Measurements from ENCODE around the gene IRF3. TPM values are rescaled to one million over a fixed set of nuclear protein-coding genes. Genes with fewer than 3 reads are reported as not detected.

The IRF3 gene
- total and polyA plus RNA-seq, 7 donors, result 10.3 to 26.5 (median 18.2) TPM

DNA sequence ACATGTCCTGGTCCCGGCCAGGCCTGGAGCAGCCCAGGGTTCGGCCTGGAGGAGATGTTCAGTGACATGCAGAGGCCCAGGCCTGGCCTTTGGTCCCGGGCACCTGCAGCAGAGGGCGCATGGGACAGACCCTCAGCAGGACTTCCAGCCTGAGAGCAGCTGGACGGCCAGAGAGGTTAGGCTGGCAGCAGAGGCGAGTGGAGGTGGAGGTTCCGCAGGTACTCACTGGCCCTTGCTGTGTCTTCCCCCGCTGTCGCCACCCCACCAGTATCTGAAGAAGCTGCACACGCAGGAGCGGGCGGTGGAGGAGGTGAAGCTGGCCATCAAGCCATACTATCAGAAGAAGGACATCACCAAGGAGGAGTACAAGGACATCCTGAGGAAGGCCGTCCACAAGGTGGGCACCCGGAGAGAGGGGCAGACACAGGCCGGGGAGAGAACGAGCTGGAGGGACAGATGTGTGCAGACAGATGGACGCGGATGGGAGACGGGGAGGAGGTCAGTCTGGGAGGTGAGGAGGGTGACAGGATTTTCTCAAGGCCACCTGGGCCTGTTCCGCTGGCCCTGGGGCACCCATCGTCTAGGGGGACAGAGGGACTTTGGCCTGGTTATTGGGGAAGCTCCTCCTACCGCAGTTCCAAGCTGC, 8.0 kb downstream of the IRF3 start:
- Histone ChIP-seq H3K27me3 (ENCODE audit: insufficient read depth in 3 of 3, low read length in 2 of 3) (no peaks in the 10 kb centered on the region), H3K4me3 (no peak overlapping the region), H3K9me3 (no peaks in the 10 kb centered on the region), H3K4me1 (no peaks in the 10 kb centered on the region), H3K27ac (no peak overlapping the region), H3K36me3 (ENCODE audit: insufficient read depth in 1 of 2, low read depth in 1 of 2) (peaks cover 9 to 98% of the 10 kb centered on the region in 2 donors)
- WGBS, 3 donors, result 88 to 91% (median 88%) methylated on average over 22 of the region's 22 CpGs
- DNase-seq (no peak), ATAC-seq (no peak)
- TF ChIP-seq, protein P1, sequence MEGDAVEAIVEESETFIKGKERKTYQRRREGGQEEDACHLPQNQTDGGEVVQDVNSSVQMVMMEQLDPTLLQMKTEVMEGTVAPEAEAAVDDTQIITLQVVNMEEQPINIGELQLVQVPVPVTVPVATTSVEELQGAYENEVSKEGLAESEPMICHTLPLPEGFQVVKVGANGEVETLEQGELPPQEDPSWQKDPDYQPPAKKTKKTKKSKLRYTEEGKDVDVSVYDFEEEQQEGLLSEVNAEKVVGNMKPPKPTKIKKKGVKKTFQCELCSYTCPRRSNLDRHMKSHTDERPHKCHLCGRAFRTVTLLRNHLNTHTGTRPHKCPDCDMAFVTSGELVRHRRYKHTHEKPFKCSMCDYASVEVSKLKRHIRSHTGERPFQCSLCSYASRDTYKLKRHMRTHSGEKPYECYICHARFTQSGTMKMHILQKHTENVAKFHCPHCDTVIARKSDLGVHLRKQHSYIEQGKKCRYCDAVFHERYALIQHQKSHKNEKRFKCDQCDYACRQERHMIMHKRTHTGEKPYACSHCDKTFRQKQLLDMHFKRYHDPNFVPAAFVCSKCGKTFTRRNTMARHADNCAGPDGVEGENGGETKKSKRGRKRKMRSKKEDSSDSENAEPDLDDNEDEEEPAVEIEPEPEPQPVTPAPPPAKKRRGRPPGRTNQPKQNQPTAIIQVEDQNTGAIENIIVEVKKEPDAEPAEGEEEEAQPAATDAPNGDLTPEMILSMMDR (IDR thresholded peaks at IDR 0.05), result no peak
- intact Hi-C loops (cut with DNase I), result no loop called here

DNA sequence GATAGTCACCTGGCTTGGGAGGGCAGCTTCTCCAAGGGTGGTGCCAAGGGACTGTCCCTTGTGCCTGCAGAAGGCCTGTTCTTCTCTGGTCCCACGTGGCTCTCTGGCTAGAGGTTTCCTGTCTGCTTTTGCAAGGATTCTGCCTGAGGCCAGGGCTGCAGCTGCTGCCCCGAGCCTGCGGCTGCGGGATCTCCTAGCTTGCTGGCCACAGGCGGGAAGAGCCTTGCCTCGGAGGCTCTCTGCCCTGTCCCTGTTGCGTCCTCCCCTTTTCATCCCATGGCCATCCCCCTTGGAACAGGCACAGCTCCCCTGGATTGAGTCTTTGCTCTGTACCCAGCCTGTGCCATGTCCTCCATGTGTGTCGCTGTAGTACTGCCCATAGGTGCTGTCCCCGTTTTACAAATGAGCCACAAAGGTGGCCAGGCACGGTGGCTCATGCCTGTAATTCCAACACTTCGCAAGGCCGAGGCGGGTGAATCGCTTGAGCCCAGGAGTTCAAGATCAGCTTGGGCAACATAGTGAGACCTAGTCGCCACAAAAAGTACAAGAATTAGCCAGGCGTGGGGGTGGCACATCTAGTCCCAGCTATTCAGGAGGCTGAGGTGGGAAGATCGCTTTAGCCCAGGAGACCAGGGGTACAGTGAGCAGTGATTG, 9.1 kb downstream of the IRF3 start:
- ATAC-seq, result no peak
- intact Hi-C loops (cut with DNase I), result no loop called here
- Histone ChIP-seq H3K4me3 (no peak overlapping the region), H3K27me3 (ENCODE audit: insufficient read depth in 3 of 3, low read length in 2 of 3) (no peaks in the 10 kb centered on the region), H3K27ac (no peak overlapping the region), H3K9me3 (no peaks in the 10 kb centered on the region), H3K4me1 (no peaks in the 10 kb centered on the region), H3K36me3 (ENCODE audit: insufficient read depth in 1 of 2, low read depth in 1 of 2) (peaks cover 9 to 93% of the 10 kb centered on the region in 2 donors)
- DNase-seq, result no peak
- 87 to 91% (median 89%) methylated on average over 17 of the region's 17 CpGs for WGBS, 3 donors
- TF ChIP-seq, protein P1 (IDR thresholded peaks at IDR 0.05), result no peak

DNA sequence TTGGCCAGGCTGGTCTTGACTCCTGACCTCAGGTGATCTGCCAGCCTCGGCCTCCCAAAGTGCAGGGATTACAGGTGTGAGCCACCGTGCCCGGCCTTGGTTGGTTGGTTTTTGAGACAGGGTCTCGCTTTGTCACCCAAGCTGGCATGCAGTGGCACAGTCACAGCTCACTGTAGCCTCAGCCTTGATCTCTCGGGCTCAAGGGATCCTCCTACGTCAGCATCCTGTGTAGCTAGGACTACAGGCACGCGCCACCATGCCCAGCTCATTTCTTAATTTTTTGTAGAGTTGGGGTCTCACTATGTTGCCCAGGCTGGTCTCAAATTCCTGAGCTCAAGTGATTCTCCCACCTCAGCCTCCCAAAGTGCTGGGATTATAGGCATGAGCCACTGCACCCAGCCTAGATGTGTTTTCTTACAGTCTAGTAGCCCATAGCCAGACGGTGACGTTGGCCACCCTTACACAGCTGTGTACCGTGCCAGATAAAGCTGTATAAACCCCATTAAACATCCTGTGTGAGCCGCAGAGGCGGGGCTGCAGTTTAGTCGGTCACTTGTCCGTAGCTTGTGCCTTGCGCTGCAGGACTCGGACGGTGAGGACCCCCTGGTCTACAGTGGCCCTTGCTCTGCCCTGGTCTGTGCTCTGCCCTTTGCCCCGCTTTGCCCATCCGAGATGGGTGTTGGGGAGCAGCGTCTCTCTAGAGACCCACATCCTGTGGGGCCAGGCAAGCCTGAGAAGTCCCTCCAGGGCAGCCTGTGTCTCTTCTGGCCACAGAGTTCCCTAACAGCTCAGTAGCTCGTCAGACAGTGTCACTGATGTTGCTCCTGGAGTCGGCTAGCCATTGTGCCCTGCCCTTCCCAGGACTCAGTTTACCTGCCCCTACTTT, 9.8 kb downstream of the IRF3 start:
- Histone ChIP-seq H3K9me3 (no peaks in the 10 kb centered on the region), H3K36me3 (ENCODE audit: insufficient read depth in 1 of 2, low read depth in 1 of 2) (peaks cover 9 to 91% of the 10 kb centered on the region in 2 donors), H3K27ac (no peak overlapping the region), H3K4me3 (no peak overlapping the region), H3K4me1 (no peaks in the 10 kb centered on the region), H3K27me3 (ENCODE audit: insufficient read depth in 3 of 3, low read length in 2 of 3) (no peaks in the 10 kb centered on the region)
- WGBS, 3 donors, result 87% methylated on average over 23 of the region's 23 CpGs
- no peak for ATAC-seq
- TF ChIP-seq, protein P1 (IDR thresholded peaks at IDR 0.05), result no peak
- no peak for DNase-seq
- intact Hi-C loops (cut with DNase I), result no loop called here

DNA sequence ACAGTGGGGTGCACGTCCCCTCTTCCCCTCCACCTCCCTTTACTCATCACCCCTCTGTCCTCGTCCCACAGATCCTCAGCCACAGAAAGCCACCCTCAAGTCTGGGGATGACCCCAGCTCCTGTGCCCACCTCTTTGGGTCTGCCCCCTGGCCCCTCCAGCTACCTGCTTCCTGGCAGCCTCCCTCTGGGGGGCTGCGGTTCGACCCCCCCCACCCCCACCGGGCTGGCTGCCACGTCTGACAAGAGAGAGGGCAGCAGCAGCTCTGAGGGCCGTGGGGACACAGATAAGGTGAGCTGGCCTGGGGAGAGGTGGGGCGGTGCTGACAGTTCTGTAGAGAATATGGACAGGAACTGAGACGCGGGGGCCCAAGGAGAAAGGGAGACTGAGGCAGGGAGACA, 11.1 kb downstream of the IRF3 start:
- 80 to 87% (median 83%) methylated on average over 10 of the region's 10 CpGs for WGBS, 3 donors
- ATAC-seq (no peak), DNase-seq (no peak)
- no peaks in the 10 kb centered on the region for H3K4me1 ChIP-seq
- no peak overlapping the region for H3K4me3 ChIP-seq
- intact Hi-C loops (cut with DNase I), result no loop called here
- no peak overlapping the region for H3K27ac ChIP-seq
- no peaks in the 10 kb centered on the region for H3K9me3 ChIP-seq
- peaks cover 9 to 93% of the 10 kb centered on the region in 2 donors for H3K36me3 ChIP-seq (ENCODE audit: insufficient read depth in 1 of 2, low read depth in 1 of 2)
- TF ChIP-seq, protein P1 (IDR thresholded peaks at IDR 0.05), result no peak
- H3K27me3 ChIP-seq (ENCODE audit: insufficient read depth in 3 of 3, low read length in 2 of 3), result no peaks in the 10 kb centered on the region
